SIG-M5 treated with dmso at 0.1 percent for 504 hours (cell line): ENCODE results near the gene TTLL6.

Experiments
- DNase-seq: peaks from one replicate; lab custom pipeline; 2025; ENCODE audit not compliant: unreplicated experiment; lab: John Stamatoyannopoulos, UW

TTLL6 gene

DNA sequence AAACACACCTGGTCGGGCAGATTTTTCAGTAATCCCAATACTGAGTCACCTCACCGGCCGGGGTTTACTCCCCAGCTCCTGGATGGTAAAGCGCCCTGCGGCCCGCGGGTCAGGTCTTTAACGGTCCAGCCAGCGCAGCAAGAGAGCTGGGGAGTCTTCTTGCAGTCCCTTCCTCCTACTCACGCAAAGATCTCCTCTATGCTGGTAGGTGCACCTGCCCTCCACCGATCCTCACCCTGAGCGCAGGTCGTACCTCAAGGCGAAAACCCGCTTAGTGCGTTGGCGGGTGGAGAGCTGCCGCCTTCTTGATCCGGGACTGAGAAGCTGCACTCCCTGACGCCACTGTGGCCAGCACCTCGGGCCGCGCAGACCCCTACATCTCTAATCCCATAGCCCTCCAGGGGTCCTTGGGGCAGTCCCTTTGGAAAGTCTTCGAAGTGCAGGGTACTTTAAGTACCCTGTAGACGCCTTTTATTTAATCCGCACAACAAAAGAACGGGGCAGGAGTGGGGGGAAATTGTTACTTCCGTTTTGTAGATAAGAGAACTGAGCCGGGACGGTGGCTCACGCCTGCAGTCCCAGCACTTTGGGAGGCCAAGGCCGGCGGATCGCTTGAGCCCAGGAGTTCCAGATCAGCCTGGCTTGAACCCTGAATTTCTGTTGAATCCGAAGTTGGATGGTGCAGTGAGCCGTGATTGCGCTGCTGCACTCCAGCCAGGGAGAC is 78.1 kb downstream of the TTLL6 start:
- DNase-seq = no peak

DNA sequence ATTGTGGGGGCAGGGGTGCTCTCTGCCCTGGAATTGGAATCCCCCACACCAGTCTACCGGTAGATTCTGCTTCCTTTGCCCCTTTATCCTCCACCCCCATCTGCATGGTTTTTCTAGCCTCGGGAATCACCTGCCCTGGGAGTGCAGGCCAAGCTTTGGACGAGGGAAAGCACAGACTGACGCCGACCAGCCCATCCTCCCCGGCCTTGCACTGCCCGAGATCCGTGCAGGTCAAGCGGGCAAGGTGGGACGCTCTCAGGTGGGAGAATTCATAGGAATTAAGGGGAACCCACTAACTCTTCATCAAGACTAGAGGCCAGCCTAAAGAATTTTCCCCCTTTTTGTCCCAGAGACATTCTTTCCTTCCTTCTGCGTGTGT is 78.6 kb downstream of the TTLL6 start:
- no peak for DNase-seq

DNA sequence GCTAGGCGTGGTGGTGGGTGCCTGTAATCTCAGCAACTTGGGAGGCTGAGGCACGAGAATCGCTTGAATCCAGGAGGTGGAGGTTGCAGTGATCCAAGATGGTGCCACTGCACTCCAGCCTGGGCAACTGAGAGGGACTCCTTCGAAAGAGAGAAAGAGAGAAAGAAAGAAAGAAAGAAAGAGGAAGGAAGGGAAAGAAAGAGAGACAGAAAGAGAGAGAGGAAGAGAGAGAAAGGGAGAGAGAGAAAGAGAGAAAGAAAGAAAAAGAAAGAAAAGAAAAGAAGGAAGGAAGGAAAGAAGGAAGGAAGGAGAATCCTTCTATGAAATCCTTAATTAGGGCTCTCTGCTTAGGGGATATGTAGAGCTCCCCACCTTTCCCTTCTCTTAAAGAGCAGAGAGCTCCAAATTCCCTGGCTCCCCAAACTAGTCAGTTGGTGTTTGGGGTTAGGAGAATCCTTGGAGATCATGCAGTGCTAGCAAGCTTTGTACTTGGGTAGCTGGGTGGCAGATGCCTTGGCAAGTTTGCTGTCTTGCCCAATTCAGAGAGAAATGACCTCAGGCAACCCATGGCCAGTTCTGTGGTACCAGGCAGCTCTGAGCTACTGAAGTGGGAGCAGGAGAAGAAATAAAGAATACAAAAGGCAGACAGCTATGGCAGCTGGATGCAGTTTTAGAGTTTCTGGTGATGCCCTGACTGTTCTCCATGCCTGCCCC is 79.5 kb downstream of the TTLL6 start:
- DNase-seq = no peak

DNA sequence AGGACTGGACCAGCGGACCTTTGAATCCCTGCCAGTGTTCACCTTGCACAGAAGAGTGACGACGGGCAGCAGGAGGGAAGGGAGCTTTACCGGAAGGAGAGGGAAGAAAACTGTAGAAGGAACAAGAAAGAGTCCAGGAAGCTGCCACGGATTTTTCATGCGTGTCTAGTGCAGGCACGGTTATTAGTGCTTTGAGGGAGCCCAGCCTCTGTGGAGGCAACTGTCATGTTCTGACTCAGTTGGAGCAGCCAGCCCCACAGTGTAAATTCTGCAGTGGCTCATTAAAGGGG is 82.0 kb downstream of the TTLL6 start:
- no peak for DNase-seq

DNA sequence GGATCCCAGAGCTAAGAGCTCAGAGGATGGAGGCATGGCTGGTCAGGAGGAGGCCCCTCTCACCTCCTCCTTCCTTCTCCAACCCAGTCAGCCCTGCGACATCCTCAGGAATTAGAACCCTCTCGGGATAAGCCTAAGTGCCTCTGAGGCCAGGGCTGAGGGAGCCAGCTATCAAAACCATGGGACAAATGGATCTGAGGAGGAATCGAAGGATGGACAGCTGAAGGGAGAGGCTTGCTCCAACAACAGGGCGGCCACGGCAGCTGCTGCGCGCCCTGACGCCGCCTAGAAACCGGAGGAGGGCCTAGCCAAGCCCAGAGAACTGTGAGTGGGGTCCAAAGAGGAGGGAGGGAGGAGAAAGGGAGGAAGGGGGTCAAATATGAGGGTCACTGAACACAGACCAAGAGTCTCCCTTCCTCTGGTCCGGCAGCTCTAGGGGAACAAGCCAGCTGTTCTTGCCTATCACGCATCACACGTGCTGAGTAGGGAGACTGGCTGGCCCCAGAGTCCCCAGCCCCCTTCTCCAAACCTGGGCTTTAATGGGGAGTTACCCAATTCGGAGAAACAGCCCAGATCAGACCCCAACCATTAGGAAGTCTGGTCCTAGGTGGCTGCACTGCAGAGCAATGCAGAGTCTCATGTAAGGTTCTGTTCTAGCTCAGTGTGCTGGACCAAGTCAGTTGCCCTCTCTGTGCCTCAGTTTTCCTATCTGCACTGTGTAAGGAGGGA is 82.5 kb downstream of the TTLL6 start:
- DNase-seq = no peak

DNA sequence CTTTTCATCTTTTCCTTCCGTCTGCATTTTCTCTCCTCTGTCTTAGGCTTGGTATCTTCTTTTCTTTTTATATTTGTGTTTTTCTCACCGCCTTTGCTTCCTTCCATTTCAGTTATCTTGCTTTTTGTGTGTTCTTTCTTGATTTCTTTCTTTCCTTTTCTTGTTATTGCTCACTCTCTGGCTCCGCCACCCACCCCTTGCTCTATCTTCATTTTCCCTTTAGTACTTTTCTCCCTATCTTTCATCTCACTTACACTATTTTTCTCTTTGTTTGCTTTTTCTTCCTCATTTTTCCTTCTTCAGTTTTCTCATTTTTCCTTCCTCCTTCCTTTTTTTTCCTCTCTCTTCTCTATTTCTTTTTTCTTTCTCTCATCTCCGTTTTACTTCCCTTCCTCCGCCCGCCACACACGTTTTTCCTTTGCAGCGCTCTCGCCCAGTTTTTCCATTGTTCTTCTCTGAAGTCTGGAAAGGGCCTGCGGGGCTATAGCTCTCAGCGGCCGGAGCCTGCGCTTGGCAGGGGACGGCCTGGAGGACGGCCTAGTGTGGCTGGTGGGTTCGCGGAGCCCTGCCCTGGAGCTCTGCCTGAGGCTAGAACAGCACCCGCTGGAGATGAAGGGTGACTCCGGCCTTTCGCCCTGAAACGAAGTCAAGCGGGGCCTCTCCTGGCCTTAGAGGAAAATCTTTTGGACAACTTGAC is 83.2 kb downstream of the TTLL6 start:
- DNase-seq = no peak

DNA sequence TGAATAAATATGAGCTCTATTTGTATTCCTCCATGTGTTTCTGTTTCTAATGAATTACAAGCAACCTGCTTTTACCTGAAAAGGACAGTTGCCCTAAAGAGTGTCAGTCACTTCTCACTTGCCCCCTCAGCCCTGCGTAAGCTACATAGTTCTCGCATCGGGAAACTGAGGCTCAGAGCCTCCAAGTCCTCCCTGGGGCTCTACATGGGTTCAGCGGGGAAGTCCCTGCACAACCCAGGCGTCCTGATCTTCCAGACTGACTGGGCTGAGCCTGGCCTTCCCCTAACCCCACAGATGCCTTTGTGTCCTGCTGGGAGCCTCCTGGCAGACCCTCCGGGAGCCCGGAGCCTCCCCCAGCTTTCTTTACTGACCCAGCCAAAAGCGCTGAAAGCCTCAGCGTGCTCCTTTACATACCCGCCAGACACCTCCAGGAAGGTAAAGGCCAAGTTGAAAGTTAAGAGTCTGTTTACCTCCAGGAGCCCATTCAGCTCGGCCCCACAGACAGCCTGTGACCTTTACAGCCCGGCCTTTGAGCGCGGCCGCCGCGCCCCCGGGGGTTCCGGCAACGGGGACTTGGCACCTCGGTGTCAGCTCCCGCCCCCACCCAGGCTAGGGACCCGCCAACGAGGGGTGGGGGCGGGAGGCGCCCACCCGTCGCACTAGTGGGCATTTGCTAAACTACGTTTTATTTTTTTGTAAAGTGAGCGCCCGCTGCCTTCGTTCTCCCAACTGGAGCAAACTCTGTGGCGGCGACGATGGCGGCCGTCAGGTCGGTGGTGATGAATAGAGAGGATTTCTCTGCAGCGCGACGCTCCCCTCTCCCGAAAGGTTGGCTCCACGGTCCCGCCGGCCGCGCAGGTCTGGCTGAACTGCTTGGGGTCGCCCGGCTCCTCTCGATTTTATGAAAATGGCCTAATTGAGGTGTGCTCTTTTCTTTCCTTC is 84.1 kb downstream of the TTLL6 start:
- no peak for DNase-seq

DNA sequence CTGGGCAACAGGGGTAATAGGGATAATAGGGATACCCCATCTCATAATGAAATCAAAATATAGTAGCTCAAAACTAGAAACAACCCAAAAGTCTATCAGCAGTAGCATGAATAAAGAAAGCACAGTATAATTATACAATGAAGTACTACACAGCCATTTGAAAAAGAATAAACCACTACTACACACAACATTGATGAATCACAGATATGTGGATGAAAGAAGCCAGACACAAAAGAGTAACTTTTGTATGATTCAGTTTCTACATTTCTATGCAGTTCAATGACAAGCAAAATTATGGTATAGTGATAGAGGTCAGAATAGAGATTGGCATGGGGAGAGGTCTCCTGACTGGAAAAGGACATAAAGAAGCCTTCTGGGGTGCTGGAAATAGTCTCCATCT is 85.7 kb downstream of the TTLL6 start:
- no peak for DNase-seq

DNA sequence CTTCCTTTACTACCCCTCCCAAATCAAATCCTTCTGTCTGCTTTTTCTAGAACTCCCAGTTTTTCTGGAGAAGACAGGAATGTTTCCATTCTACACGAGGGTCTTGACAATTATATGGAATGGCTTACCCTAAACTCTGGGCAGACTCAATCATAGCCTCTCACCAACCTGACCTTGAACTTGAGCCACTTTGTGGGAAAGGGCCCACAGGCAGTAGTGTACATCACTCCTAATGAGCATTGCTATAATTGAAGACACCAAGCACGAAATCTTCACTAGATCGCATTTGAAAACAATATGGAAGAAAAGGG is 86.8 kb downstream of the TTLL6 start:
- DNase-seq = no peak

DNA sequence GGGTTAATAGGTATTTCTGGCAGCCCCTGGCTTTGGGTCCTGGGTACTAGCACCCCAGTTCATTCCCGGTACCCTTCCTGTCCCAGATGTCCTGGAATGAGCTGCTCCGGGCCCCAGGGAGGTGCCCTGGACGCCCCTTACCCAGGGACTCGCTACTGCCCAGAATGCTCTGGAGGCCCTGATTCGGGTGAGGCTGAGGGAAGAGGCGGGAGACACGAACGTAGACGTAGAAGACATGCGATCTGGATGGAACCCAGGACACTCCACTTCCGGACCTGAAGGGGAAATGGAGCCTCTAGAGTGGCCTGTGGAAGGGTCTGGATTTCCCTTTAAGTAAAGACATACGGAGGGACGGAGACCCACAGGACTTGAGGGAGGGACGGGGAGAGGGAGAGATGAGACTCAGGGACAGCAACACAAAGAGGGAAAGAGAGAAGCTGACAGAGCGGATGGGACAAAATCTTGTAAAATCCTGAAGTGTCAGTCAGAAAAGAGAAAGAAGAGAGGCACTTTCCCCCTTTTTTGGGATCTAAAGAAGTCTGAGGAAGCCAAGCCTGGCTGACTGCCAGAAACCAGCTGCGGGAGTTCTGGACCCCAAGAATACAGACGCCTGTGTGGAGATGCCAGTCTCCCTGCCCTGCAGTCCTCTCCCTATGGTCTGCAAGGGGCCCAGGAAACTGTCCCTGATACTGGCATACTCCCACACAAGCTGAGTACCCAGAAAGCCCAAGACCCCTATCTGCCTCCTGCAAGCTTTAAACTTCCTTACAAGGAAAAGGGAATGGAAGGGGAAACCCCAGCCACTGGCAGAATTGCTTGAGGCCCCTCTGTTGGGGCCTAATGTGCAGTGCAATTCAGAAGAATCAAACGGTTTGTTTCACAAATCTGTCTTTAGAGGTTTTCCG is 87.4 kb downstream of the TTLL6 start:
- no peak for DNase-seq

DNA sequence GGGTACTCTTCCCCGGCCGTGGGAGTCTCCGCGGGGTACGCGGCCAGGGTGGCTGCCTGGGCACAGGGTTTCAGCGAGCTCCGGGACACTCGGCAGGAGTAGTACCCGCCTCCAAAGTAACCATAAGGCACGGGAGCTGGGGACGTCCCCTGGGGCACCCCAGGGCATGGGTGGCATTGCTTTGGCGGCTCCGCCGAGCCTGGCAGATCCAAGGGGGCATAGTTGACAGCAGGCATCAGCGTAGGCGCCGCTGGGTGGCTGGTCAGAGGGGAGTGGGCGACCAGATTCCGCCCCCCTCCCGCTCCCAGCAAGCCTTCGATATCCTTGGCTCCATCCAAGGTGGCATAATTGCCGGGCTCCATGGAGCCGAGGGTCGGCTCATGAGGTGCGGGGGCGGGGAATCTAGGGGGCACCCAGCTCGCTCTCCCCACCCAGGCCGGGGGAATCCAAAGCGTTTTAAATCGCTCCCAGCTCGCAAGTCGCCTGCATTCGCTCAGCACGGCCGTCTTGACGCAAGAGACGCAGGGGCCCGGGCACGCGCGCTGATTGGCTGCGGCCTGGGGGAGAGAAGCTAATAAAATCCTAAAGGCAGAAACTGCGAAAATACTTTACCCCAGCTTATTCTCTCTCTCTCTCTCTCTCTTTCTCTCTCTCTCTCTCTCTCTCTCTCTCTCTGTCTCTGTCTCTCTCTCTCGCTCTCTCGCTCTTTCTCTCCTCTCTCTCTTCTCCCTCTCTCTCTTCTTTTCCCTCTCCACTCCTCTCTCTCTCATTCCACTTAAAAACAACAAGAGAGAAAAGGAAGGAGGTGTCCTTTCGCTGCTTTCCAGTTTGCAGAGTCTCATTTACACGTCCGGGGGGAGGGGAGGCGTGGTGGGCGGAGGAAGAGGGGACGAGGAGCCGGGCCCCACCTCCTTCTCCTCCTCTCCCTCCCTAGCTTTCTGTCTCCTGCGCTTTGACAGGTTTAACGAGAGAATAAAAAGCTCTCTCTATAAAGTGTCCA is 88.5 kb downstream of the TTLL6 start, which contains the start of gene HOXB13:
Gene HOXB13 (minus strand): TSS at position 519 of the 1,000 bp plus-strand sequence. CDS start 157 bp downstream, at position 362.
- peak; percentile 49 for DNase-seq

DNA sequence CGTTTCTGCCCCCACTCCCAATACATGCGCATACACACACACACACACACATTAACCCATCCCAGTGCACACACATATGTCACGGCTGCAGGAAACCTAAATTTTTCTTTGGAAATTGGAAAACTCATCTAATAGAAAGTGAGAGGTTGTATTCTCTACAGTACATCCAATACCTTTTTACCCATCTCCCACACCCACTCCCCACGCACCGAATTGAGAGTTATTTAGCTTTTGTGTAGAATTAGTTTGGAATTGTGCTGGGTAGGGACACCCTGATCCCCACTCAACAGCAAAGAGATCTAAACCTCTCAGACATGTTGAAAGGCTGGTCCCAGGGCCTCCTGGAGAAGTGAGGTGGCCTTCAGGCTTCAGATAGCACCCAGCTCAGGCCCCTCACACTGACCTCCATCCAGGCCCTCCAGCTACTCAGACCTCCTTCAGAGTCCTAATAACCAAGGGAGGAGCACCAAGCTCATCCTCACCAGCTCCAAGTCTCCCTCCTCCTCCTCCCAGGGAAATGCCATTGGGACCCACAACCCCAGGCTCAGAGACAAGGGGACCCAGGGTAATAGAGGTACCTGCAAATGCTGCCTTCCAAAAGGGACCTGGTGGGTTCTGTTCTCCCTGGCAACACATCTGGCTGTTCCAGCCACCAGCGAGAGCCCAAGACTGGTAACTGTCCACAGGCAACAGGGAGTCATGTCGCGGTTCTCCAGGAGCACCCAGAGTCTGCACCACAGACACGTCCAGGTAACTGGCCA is 89.4 kb downstream of the TTLL6 start:
- DNase-seq = no peak

DNA sequence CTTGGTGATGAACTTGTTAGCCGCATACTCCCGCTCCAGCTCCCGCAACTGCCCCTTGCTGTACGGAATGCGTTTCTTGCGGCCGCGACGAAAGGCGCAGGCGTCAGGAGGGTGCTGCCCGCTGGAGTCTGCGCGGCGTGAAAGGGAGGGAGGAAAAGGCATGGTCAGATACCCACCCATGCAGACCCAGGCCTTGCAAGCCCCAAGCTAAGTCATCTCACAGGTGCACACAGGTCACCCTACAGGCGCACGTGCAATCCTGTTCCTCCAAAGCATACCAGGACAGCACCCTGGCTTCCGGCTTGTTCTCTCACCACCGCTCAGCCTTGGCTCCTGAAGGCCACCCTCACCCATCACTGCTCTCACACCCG is 90.1 kb downstream of the TTLL6 start:
- no peak for DNase-seq

DNA sequence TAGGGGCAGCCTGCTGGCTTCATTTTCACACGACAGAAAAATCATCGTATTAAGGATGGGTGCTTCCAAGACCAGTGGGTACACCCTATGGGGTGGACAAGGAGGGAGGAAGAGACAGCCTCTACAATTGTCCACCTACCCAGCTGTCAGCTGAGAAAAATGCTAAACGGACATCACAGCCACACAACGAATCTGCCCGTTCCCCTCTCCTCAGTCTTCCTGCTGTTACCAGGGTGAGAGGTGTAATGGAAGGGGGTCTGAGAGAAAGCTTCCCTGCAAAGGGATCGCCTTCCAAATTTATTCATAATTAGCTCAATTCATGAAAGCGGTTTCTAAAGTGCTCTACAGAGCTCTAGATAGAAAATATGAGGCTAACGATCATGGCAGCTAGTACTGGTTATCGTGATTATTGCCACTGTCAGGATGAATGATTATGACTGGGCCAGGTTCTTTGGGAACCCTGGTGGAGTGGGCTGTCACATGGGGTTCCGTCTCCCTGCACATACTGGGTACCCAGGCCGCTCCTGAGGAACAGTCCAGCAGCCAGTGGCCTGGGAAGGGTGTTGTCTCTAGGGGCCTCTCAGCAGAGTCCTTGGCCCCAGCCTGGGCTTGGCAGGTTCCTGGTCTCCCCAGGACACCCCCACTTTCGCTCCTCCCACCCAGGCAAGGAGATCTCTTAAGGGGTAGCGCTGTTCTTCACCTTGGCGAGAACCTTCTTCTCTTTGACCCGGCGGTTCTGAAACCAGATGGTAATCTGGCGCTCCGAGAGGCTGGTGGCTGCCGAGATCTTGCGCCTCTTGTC is 90.7 kb downstream of the TTLL6 start:
- DNase-seq = no peak

DNA sequence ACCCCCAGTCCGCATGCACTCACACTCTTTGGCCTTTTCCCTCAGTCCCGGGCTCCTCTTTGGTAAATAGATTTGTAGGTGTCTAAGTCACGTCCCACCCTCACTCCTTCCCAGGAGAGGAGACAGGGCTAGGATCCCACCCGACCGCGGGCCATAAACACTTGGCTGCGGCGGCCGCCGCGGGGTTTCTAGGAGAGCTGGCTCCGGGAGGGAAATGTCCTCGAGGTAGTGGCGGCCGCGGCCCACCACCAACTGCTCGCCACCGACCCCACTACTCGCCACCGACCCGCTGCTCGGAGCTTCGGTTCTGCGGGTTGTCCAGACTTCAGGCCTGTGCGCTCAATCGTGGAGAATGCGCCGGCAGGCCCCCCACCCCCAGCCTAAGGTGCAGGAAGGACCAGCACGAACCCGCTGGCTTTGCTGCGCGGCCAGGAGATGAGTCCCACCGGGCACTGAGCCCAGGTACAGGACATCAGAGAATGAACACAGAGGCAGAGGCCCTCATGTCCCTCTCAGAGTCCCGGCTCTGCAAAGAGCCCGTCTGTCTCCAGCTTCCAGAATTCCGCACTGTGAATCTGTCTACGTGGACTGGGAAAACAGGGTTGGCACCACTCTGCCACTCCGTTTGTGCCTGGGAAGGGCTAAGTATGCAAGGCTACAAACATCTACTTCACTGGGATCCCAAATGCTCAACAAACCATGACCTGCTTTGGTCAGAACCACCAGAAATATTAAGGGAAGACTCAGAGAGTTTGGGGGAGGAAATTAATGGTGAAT is 91.6 kb downstream of the TTLL6 start:
- no peak for DNase-seq

DNA sequence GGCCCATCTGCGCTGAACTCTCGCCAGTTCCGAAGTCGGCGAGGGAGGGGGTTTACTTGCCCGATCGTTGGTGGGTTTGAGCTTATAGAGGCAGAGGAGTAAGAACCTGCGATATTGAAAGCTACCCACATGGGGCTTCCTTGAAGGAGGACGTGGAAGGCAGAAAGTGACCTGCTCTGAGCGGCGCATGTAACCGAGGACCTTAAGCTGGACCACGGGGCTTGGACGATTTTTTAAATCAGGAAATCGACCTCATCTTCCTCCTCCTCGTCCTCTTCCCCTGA is 92.1 kb downstream of the TTLL6 start:
- DNase-seq = no peak
